Thymus (tissue), 11 donors: ENCODE measurements around the gene ABCA8. TPM values are rescaled to one million over a fixed set of nuclear protein-coding genes. Genes with fewer than 3 reads are reported as not detected.
"Not testable (repeated sequence)": the region's sequence is repeated elsewhere in the genome, so short reads cannot be mapped to it uniquely, and the experiment has no call there.

Experiments used
- DNase-seq, 9 donors: peaks; one replicate each; pipeline ENCODE4 v3.0.0-alpha.2; 2013; ENCODE audit warnings: low spot score in 9 of 9, low read depth in 6 of 9, missing footprints in 1 of 9
- H3K27ac ChIP-seq, 2 donors: one replicate each; pipeline ENCODE4 v1.5.1; 2013; ENCODE audit warnings: control low read depth in 1 of 2, low read depth in 1 of 2, low read length in 1 of 2, mild to moderate bottlenecking in 1 of 2, moderate library complexity in 1 of 2
- H3K27me3 ChIP-seq, 2 donors: one replicate each; pipeline ENCODE4 v1.5.1; 2013; ENCODE audit warnings: low read length in 1 of 2; ENCODE audit not compliant: control insufficient read depth in 2 of 2, insufficient read depth in 1 of 2
- H3K36me3 ChIP-seq, 2 donors: one replicate each; pipeline ENCODE4 v1.5.1; 2013; ENCODE audit warnings: low read length in 1 of 2, mild to moderate bottlenecking in 1 of 2, moderate library complexity in 1 of 2; ENCODE audit not compliant: control insufficient read depth in 2 of 2, insufficient read depth in 2 of 2
- H3K4me1 ChIP-seq, 2 donors: one replicate each; pipeline ENCODE4 v1.5.1; 2013; ENCODE audit warnings: low read length in 2 of 2; ENCODE audit not compliant: control insufficient read depth in 2 of 2, insufficient read depth in 2 of 2
- H3K4me3 ChIP-seq, 2 donors: one replicate each; pipeline ENCODE4 v1.5.1; 2013; ENCODE audit warnings: low read length in 2 of 2, control low read depth in 1 of 2, mild to moderate bottlenecking in 1 of 2
- H3K9me3 ChIP-seq, 2 donors: one replicate each; pipeline ENCODE4 v1.5.1; 2013; ENCODE audit warnings: low read length in 1 of 2, mild to moderate bottlenecking in 1 of 2; ENCODE audit not compliant: control insufficient read depth in 2 of 2, insufficient read depth in 1 of 2
- WGBS: extraction: QIAGEN DNeasy Blood & Tissue Kit; methylation state at CpG from one replicate; pipeline ENCODE4 v1.1.7; 2013; 5-methylcytosine and 5-hydroxymethylcytosine counted together
- polyA plus RNA-seq: library from polyadenylated mRNA; stranded (reverse); fragments of 200-250 nt; gene quantifications from one replicate; pipeline ENCODE4 v1.2.3, GENCODE V29; 2013
- total RNA-seq: library from RNA; stranded (reverse); fragments of 120-200 nt; gene quantifications from one replicate; pipeline ENCODE4 v1.2.4, GENCODE V29; 2013
- donor health status: healthy.

Gene ABCA8
- total and polyA plus RNA-seq, 2 donors, result 0.76 to 1.6 TPM

DNA sequence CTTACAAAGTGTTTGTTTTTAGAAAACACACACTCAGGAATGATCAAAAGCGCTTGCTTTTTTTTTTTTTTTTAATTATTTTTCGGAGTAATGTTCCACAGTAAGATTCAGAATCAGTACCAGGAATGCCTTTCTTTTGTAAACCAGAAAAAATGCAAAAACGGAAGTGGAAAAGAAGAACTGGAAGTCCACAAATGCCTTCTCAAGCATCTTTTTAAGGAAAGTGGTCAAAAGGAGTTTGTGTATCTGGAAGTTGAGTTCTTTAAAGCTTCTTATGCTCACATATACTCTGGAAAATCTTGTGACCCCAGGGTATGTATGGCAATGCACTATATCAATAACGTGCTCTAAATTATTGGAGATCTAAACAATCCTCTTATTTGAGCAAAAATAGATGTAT is 126.0 kb downstream of the ABCA8 start:
- no peaks in the 10 kb centered on the region for H3K9me3 ChIP-seq
- no peak for DNase-seq
- H3K4me1 ChIP-seq, result no peaks in the 10 kb centered on the region
- H3K27me3 ChIP-seq, result no peaks in the 10 kb centered on the region
- H3K36me3 ChIP-seq, result no peaks in the 10 kb centered on the region
- no peak overlapping the region for H3K4me3 ChIP-seq
- H3K27ac ChIP-seq, result no peak overlapping the region
- 93% methylated on average over 4 of the region's 4 CpGs for WGBS

- no peak for DNase-seq
- Histone ChIP-seq H3K27me3 (no peaks in the 10 kb centered on the region), H3K4me3 (no peak overlapping the region), H3K36me3 (no peaks in the 10 kb centered on the region), H3K4me1 (no peaks in the 10 kb centered on the region), H3K27ac (no peak overlapping the region), H3K9me3 (no peaks in the 10 kb centered on the region)
- 93% methylated on average over 3 of the region's 3 CpGs for WGBS
Observed at GRCh38 chr17:68824707-68825106, 130.5 kb downstream of the ABCA8 start.

DNA sequence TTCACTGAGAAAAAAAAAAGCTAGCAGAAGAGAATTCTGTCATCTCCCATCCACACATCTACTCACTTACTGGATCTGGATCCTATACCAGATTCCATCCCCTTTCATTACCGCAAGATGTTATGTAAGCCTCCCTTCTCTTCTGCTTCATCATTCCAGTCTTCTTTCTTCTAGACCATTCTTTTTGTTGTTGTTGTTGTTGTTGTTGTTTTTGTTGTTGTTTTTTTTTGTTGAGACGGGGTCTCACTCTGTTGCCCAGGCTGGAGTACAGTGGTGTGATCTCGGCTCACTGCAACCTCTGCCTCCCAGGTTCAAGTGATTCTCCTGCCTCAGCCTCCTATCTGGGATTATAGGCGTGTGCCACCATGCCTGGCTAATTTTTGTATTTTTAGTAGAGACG is 131.0 kb downstream of the ABCA8 start:
- 77% methylated on average over 5 of the region's 5 CpGs for WGBS
- H3K27ac ChIP-seq, H3K9me3 ChIP-seq, H3K27me3 ChIP-seq, DNase-seq, H3K36me3 ChIP-seq, H3K4me3 ChIP-seq, H3K4me1 ChIP-seq: not testable (repeated sequence)

DNA sequence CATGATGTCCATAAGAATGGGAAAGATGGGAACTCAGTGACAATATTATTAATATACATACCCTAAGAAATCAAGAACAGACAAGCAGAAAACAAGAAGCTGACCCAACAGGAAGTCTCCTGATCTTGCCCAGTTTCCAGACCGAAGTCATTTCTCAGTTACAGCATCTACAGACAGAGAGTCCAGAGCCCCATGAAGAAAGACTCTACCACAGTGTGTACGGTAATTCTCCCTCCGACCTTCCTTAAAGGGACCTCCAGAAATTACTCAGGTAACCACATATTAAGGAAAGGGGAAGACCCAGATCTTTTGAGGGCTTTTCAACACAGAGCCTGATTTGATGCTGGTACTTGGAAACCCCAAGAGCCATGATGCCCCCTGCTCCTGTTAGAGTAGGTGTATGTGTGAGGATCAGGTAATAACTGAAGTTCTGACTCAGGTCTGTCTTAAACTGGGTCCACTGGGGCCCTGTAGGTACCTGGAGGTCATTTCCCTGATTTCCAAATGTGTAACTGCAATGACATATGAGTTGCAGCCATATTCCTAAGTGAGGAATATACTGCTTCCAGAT is 132.4 kb downstream of the ABCA8 start:
- Histone ChIP-seq H3K4me1 (no peaks in the 10 kb centered on the region), H3K27ac (no peak overlapping the region), H3K27me3 (no peaks in the 10 kb centered on the region), H3K36me3 (no peaks in the 10 kb centered on the region), H3K4me3 (no peak overlapping the region), H3K9me3 (no peaks in the 10 kb centered on the region)
- WGBS, result 94% methylated on average over 3 of the region's 3 CpGs
- DNase-seq, result no peak

GRCh38 chr17:68821860-68822696 is 133.1 kb downstream of the ABCA8 start:
- WGBS, result 93% methylated on average over 3 of the region's 3 CpGs
- no peak overlapping the region for H3K27ac ChIP-seq

GRCh38 chr17:68820825-68821481 is 134.2 kb downstream of the ABCA8 start:
- Histone ChIP-seq H3K27me3 (no peaks in the 10 kb centered on the region), H3K36me3 (no peaks in the 10 kb centered on the region), H3K4me3 (no peak overlapping the region), H3K4me1 (no peaks in the 10 kb centered on the region), H3K9me3 (no peaks in the 10 kb centered on the region), H3K27ac (no peak overlapping the region)
- WGBS, result 96% methylated on average over 8 of the region's 8 CpGs
- DNase-seq, result no peak

More at GRCh38 chr17:68821860-68822696, 133.1 kb downstream of the ABCA8 start:
- H3K36me3 ChIP-seq, result no peaks in the 10 kb centered on the region
- no peaks in the 10 kb centered on the region for H3K4me1 ChIP-seq
- H3K9me3 ChIP-seq, result no peaks in the 10 kb centered on the region
- H3K4me3 ChIP-seq, result no peak overlapping the region
- no peak for DNase-seq
- H3K27me3 ChIP-seq, result no peaks in the 10 kb centered on the region

DNA sequence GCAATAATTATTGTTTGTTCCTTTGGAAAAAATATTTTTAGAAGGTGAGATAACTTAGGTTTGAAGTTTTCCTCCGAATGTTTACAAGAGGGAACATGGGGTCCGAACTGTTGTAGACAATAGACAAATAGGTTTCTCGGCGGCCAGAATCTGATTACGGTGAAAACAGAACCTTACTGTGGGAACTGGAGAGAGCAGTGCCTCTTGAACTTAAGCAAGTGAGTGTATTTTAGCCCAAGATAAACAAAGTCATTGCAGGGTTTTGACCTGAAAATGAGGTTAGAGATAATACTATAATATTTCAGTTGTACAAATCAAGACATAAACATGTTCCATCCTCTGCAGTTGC is 134.7 kb downstream of the ABCA8 start:
- no peak overlapping the region for H3K4me3 ChIP-seq
- WGBS, result 99% methylated on average over 5 of the region's 5 CpGs
- H3K36me3 ChIP-seq, result no peaks in the 10 kb centered on the region
- H3K9me3 ChIP-seq, result no peaks in the 10 kb centered on the region
- DNase-seq, result no peak
- H3K27me3 ChIP-seq, result no peaks in the 10 kb centered on the region
- H3K27ac ChIP-seq, result no peak overlapping the region
- H3K4me1 ChIP-seq, result no peaks in the 10 kb centered on the region

DNA sequence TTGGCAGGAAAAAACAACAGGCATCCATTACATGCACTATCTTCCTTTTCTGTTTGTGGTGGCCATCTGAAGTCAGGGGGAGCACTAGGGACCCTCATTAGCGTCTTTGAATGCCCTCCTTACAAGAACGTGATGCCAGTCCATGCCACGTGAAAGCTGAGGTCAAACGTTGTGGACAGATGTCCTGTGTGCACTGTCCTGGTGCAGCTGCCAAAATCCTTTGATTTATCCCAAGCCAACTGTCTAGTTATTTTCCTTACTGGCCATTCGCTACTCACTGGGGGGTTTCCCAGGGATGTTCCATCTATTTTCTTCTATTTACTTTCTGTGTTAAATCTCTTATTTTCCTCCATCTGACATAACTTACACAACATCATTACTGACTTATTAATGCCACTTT is 135.7 kb downstream of the ABCA8 start:
- 96% methylated on average over 5 of the region's 5 CpGs for WGBS
- no peak overlapping the region for H3K27ac ChIP-seq
- DNase-seq, result no peak
- H3K4me1 ChIP-seq, result no peaks in the 10 kb centered on the region
- H3K4me3 ChIP-seq, result no peak overlapping the region
- H3K27me3 ChIP-seq, result no peaks in the 10 kb centered on the region
- no peaks in the 10 kb centered on the region for H3K36me3 ChIP-seq
- no peaks in the 10 kb centered on the region for H3K9me3 ChIP-seq
